ENCODE results near the gene ACSL4. TPM values are rescaled to one million over a fixed set of nuclear protein-coding genes. Genes with fewer than 3 reads are reported as not detected.
"Not testable (repeated sequence)": the region's sequence is repeated elsewhere in the genome, so short reads cannot be mapped to it uniquely, and the experiment has no call there.

ACSL4 gene
- polyA plus RNA-seq, 3 donors = 17.9 to 40.9 (median 31.2) TPM

DNA sequence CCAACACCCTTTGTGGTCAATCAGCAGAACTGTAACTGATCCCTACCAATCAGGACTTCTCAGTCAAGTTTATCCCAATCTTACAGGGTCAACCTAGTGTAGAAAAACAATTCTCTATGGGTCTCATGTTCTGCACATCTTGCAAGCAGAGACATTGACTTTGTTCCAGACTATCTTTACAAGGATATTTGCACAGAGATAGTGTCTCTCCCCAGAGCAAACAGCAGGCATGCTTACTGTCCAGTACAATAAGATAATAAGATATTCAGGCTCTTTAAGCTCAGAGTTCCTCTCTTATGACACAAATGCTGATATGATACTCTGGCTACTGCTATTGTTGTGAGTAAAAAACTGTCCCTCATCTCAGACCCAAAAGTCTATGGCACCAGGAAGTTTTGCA, 53.2 kb downstream of the ACSL4 start:
- no peak overlapping the region for H3K4me3 Mint-ChIP-seq
- no peaks in the 10 kb centered on the region for H3K9me3 ChIP-seq (replicated peaks in 1 of 2; ENCODE audit: control insufficient read depth in 1 of 2, insufficient read depth in 1 of 2, low read length in 2 of 2)
- H3K79me2 ChIP-seq (ENCODE audit: insufficient read depth, low read length) = peaks cover 6% of the 10 kb centered on the region
- intact Hi-C loops (cut with micrococcal nuclease) = no loop called here
- no peak overlapping the region for H3K4me2 ChIP-seq (replicated peaks; ENCODE audit: extremely low read depth, low read length, poor library complexity, severe bottlenecking)
- H3K4me3 ChIP-seq (replicated peaks in 1 of 3; ENCODE audit: low read depth in 2 of 3, low read length in 3 of 3) = no peak overlapping the region
- peaks cover 53 to 81% of the 10 kb centered on the region in 2 donors for H3K36me3 ChIP-seq (replicated peaks in 1 of 2; ENCODE audit: control insufficient read depth in 1 of 2, insufficient read depth in 2 of 2, low read length in 2 of 2)
- H4K20me1 ChIP-seq (ENCODE audit: insufficient read depth, low read length) = peaks cover 54% of the 10 kb centered on the region
- no peak overlapping the region for H3K9ac ChIP-seq (ENCODE audit: insufficient read depth, low read length, poor library complexity, severe bottlenecking)
- no peak overlapping the region for H3K27ac ChIP-seq (ENCODE audit: low read depth in 1 of 2, low read length in 2 of 2)
- H3K27ac Mint-ChIP-seq = no peak overlapping the region
- TF ChIP-seq, protein P1, sequence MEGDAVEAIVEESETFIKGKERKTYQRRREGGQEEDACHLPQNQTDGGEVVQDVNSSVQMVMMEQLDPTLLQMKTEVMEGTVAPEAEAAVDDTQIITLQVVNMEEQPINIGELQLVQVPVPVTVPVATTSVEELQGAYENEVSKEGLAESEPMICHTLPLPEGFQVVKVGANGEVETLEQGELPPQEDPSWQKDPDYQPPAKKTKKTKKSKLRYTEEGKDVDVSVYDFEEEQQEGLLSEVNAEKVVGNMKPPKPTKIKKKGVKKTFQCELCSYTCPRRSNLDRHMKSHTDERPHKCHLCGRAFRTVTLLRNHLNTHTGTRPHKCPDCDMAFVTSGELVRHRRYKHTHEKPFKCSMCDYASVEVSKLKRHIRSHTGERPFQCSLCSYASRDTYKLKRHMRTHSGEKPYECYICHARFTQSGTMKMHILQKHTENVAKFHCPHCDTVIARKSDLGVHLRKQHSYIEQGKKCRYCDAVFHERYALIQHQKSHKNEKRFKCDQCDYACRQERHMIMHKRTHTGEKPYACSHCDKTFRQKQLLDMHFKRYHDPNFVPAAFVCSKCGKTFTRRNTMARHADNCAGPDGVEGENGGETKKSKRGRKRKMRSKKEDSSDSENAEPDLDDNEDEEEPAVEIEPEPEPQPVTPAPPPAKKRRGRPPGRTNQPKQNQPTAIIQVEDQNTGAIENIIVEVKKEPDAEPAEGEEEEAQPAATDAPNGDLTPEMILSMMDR (IDR thresholded peaks at IDR 0.05) = no peak
- peaks cover 0 to 12% (median 0%) of the 10 kb centered on the region in 3 donors for H3K27me3 Mint-ChIP-seq (ENCODE audit: low read depth in 3 of 3)
- no peak for DNase-seq
- H3K27me3 ChIP-seq (ENCODE audit: control insufficient read depth in 2 of 2, insufficient read depth in 2 of 2, low read length in 2 of 2) = peaks cover 0 to 7% of the 10 kb centered on the region in 2 donors
- no peaks in the 10 kb centered on the region for H3K4me1 Mint-ChIP-seq
- H3K9me3 Mint-ChIP-seq = no peaks in the 10 kb centered on the region
- H3K4me1 ChIP-seq (ENCODE audit: control insufficient read depth in 1 of 2, insufficient read depth in 2 of 2, low read length in 2 of 2) = no peaks in the 10 kb centered on the region
- H2AFZ ChIP-seq (ENCODE audit: insufficient read depth, low read depth, low read length, poor library complexity, severe bottlenecking) = no peak overlapping the region
- H3K36me3 Mint-ChIP-seq = peaks cover 41 to 43% of the 10 kb centered on the region in 2 donors

- H3K9ac ChIP-seq (ENCODE audit: insufficient read depth, low read length, poor library complexity, severe bottlenecking) = no peak overlapping the region
- H3K27ac ChIP-seq (ENCODE audit: low read depth in 1 of 2, low read length in 2 of 2) = no peak overlapping the region
- H3K4me3 ChIP-seq (replicated peaks in 1 of 3; ENCODE audit: low read depth in 2 of 3, low read length in 3 of 3) = no peak overlapping the region
- Mint-ChIP-seq H3K27ac (no peak overlapping the region), H3K9me3 (peaks cover 0 to 2% (median 1%) of the 10 kb centered on the region in 7 donors), H3K36me3 (peaks cover 51% of the 10 kb centered on the region in 2 donors), H3K4me3 (no peak overlapping the region), H3K4me1 (no peaks in the 10 kb centered on the region), H3K27me3 (ENCODE audit: low read depth in 3 of 3) (peaks cover 0 to 11% (median 0%) of the 10 kb centered on the region in 3 donors)
- no peak overlapping the region for H3K4me2 ChIP-seq (replicated peaks; ENCODE audit: extremely low read depth, low read length, poor library complexity, severe bottlenecking)
- H3K36me3 ChIP-seq (replicated peaks in 1 of 2; ENCODE audit: control insufficient read depth in 1 of 2, insufficient read depth in 2 of 2, low read length in 2 of 2) = peaks cover 46 to 64% of the 10 kb centered on the region in 2 donors
- H3K79me2 ChIP-seq (ENCODE audit: insufficient read depth, low read length) = no peaks in the 10 kb centered on the region
- H3K4me1 ChIP-seq (ENCODE audit: control insufficient read depth in 1 of 2, insufficient read depth in 2 of 2, low read length in 2 of 2) = no peaks in the 10 kb centered on the region
- intact Hi-C loops (cut with micrococcal nuclease) = no loop called here
- H3K9me3 ChIP-seq (replicated peaks in 1 of 2; ENCODE audit: control insufficient read depth in 1 of 2, insufficient read depth in 1 of 2, low read length in 2 of 2) = no peaks in the 10 kb centered on the region
- no peak for DNase-seq
- no peak overlapping the region for H2AFZ ChIP-seq (ENCODE audit: insufficient read depth, low read depth, low read length, poor library complexity, severe bottlenecking)
- TF ChIP-seq, protein P1 (IDR thresholded peaks at IDR 0.05) = no peak
- H4K20me1 ChIP-seq (ENCODE audit: insufficient read depth, low read length) = peaks cover 12% of the 10 kb centered on the region
- H3K27me3 ChIP-seq (ENCODE audit: control insufficient read depth in 2 of 2, insufficient read depth in 2 of 2, low read length in 2 of 2) = peaks cover 0 to 7% of the 10 kb centered on the region in 2 donors
Observed at GRCh38 chrX:109672239-109672638, 60.8 kb downstream of the ACSL4 start.

GRCh38 chrX:109671170-109671569, 61.9 kb downstream of the ACSL4 start:
- intact Hi-C loops (cut with micrococcal nuclease); H3K27ac ChIP-seq (ENCODE audit: low read depth in 1 of 2, low read length in 2 of 2); H3K4me2 ChIP-seq (replicated peaks; ENCODE audit: extremely low read depth, low read length, poor library complexity, severe bottlenecking); H3K4me1 Mint-ChIP-seq; H3K9ac ChIP-seq (ENCODE audit: insufficient read depth, low read length, poor library complexity, severe bottlenecking); H2AFZ ChIP-seq (ENCODE audit: insufficient read depth, low read depth, low read length, poor library complexity, severe bottlenecking); H3K4me3 ChIP-seq (replicated peaks in 1 of 3; ENCODE audit: low read depth in 2 of 3, low read length in 3 of 3); H3K4me1 ChIP-seq (ENCODE audit: control insufficient read depth in 1 of 2, insufficient read depth in 2 of 2, low read length in 2 of 2); H3K27ac Mint-ChIP-seq; H3K4me3 Mint-ChIP-seq; H3K9me3 ChIP-seq (replicated peaks in 1 of 2; ENCODE audit: control insufficient read depth in 1 of 2, insufficient read depth in 1 of 2, low read length in 2 of 2); H3K79me2 ChIP-seq (ENCODE audit: insufficient read depth, low read length); DNase-seq; H3K9me3 Mint-ChIP-seq; H3K27me3 ChIP-seq (ENCODE audit: control insufficient read depth in 2 of 2, insufficient read depth in 2 of 2, low read length in 2 of 2): not testable (repeated sequence)
- peaks cover 0 to 11% (median 0%) of the 10 kb centered on the region in 3 donors for H3K27me3 Mint-ChIP-seq (ENCODE audit: low read depth in 3 of 3)
- H3K36me3 Mint-ChIP-seq = peaks cover 53% of the 10 kb centered on the region in 2 donors
- Histone ChIP-seq H4K20me1 (ENCODE audit: insufficient read depth, low read length) (peaks cover 12% of the 10 kb centered on the region), H3K36me3 (replicated peaks in 1 of 2; ENCODE audit: control insufficient read depth in 1 of 2, insufficient read depth in 2 of 2, low read length in 2 of 2) (peaks cover 48 to 69% of the 10 kb centered on the region in 2 donors)
- no CpG with 5 or more reads among the region's 29 CpGs for WGBS (ENCODE audit: insufficient coverage)

Data from CD14-positive monocyte (primary cell).